Activated T-cell treated with anti-CD3 and anti-CD28 coated beads for 1 hour (primary cell): ENCODE data around the gene PKMYT1.

Source experiments
- DNase-seq: peaks from one replicate; pipeline ENCODE4 v3.0.0-alpha.2; 2020; ENCODE audit warnings: low read depth

The PKMYT1 gene

DNA sequence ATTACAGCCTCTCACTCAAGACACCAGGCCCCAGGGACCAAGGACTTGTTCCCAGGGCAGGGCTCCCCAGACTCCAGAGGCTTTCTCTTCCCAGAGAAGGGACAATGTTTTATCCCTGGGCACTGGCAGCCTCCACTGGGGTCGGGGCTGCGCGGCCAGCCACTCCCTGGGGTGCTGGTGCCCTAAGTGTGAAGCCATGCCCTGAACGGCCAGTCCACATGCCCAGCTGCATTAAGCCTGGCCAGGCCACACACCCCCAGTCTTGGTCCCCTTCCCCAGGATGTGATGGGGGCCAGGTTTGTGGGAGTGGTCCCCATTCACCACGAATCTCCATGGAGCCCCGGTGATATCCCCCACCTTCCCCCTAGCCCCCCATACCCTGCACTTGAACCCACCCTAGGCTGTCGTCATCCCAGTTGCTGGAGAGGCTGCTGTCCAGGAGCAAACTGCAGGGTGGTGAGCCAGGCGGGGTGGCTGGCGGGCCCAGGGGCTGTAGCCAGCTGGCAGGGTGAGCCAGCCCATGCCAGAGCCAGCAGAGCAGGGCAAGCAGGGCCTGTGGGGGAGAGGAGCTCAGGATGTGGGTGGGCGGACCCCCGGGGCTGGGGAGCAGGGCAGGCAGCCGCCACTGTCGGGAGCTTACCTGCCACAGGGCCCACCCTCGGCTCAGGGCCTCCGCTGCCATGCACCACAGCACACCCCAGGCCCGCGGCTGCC is 6.5 kb downstream of the PKMYT1 start:
- DNase-seq: no peak

DNA sequence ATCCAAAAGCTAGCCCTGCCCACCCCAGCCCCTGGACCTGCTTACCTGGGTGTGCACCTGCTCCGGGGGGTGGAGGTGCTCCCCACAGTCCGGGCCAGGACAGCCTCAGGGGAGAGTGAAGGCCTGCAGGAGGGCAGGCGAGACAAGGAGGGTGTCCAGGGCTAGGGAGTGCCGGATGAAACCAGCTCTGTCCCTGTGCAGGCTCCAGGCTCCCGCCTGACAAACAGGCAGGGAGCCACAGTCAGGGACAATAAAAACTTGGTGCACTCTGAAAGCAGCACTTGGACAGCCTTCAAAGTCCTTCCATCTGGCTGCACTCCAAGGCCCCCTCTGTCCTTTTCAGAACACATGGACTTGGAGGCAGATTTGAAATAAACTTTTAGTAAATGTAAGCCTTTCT is 7.2 kb downstream of the PKMYT1 start:
- DNase-seq: no peak

DNA sequence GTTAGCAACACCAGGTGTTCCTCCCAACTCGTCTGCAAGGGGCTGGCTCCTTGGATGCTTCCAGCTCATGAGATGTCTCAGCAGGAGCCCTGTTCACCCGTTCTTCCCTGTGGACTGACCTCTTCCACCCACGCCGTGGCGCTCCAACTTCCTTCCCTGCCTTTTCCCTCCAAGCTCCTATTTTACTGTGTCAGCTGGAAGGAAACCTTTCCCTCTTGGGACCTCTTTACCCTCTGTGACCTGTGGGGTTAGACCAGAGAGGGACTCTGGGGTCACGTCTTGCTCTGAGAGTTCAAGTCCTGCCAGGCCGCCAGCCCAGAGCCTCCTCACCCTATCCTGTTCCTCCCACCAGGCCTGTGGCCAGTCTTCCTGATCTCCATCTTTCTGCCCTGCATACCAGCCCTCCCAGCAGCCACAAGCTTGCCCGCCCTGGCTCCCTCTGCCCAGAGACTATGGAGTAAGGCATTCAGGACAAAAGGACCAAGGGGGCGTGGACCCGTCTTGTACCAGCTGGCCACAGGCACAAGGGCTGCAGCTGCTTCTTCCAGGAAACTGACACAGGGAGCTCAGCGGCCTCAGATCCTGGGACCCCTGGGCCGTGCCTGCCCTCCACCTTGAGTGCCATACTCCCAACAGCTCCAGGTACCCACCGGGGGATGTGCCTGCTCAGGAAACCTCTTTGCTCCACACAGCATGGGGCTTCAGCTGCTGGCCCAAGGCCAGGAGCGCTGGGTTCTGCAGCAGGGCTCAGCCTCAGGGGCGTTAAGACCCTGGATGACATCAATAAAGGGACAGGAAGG is 8.1 kb downstream of the PKMYT1 start:
- DNase-seq: no peak

DNA sequence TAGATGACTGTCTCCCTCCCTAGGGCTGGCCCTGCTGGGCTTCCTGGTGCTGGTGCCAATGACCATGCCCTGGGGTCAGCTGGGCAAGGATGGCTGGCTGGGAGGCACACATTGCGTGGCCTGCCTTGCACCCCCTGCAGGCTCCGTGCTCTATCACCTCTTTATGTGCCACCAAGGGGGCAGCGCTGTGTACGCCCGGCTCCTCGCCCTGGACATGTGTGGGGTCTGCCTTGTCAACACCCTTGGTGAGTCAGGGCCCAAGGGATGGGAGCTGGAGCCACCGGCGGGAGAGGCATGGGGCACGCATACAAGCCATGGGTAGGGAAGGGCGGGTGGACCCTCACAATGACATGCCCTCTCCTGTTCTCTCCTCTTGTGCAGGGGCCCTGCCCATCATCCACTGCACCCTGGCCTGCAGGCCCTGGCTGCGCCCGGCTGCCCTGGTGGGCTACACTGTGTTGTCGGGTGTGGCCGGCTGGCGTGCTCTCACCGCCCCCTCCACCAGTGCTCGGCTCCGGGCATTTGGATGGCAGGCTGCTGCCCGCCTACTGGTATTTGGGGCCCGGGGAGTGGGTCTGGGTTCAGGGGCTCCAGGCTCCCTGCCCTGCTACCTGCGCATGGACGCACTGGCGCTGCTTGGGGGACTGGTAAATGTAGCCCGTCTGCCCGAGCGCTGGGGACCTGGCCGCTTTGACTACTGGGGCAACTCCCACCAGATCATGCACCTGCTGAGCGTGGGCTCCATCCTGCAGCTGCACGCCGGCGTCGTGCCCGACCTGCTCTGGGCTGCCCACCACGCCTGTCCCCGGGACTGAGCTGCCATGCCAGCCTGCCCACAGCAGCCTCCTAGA is 8.9 kb downstream of the PKMYT1 start:
- DNase-seq: no peak

DNA sequence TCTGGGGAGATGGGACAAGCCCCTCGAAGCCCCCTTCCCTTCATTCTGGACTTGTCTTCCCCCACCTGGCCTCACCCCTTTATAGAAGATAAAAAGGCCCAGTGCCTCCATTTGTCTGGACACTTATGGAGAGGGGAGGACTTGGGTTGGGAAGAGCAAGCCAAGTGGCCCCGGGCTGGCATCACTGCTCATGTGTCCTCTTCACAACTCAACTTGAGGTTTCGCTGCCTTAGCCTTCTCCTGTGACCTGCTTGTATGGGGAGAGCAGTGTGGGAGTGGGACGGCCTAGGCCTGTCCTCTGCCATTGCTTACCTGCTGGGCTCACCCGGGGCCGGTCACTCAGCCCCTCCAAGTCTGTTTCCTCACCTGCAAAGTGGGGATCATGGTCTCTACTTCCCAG is 9.7 kb downstream of the PKMYT1 start:
- DNase-seq: no peak

DNA sequence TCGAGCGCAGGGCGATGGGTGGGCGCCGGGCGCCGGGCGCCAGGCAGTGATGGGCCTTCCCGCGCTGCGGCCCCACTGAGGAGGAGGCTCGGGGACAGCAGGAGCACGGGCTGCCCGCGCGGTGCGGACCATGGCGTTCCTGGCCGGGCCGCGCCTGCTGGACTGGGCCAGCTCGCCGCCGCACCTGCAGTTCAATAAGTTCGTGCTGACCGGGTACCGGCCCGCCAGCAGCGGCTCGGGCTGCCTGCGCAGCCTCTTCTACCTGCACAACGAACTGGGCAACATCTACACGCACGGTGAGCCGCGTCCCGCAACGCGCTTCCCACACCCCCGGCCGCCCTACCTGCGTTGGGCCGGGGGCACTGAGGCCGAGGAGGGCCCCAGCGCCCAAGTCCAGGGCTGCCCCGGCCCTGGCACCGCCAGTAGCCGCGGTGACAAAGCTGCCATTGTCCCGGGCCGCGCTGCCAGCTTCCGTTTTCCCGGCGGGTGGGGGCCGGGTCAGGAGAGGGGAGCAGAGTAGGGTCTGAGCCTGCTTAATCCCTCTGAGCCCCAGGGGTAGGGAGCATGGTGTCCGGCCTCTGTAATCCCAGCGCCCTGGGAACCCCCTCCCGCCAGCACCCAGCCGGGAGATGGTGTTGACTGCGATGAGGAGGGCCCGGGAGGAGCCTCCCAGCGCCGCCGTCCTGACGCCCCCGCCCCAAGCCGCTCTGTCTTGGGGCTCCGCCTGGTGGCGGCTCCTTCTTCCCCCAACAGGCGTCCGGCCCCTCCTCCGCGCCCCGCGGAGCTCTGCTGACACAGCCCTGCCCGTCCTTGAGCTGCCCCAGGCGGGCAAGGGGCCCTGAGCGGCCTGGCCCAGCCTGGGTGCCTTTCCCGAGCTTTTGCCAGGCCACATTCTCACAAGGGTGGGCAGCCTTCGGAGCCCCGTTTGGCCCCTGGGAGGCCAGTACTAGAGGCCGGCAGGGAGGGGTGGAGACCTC is 10.4 kb downstream of the PKMYT1 start:
- peak; percentile 40 for DNase-seq

DNA sequence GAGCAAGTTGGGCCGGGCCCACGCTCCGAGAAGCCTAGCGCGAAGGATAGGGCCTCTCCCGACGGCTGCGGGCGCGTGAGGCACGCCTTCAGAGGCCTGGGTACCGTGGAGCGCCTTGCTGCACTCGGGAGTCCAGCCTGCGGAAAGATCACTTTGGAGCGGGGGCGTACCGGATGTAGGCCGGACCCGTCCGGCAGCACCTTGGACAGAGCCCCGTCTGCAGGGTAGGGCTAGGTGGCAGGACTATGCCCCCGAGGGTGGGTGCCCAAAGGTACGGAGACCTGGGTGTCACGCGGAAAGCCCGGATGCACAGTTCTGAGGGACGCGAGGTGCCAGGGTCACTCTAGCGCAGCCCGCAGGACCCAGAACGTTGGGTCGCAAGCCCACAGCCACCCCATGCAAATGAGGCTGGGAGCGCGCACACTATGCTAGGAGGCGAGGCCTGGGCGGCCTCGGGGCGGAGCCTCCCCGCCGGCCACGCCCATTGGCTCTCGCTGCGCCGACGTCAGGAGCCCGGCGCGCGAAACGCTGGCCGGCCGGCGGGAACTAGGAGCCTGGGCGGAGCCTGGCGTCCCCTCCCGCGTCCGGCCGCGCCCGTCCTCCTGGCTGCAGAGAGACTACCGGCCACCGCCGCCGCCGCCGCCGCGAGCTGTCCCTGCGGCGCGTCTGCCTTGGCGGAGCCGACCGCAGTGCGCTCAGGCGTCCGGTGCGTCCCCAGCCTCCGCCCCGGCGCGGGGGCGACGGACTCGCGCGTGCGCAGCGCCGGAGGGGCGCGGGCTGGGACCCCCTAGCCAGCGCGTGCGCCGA is 11.3 kb downstream of the PKMYT1 start, which contains the start of gene PAQR4:
Gene PAQR4 (plus strand): TSS at position 611 of the 807 bp plus-strand sequence. CDS start 327 bp downstream, outside the sequence.
- peak; percentile 65 for DNase-seq

DNA sequence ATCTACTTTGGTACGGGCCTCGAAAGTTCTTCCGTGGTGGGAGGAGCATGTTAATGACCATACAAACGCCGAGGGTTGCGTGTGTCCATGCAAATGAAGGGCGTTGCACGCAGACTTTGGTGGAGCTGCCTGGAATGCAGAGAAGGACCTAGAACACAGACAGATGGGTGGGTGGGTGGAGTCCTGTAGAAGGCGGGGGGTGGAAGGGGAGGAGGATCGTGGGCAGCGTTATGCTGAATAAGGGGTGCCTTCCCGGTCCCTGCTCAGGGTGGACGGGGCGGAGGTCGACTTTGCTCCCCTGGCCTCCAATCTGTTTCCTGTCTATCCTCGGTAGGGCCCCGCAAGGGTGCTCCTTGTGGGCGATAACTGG is 11.9 kb downstream of the PKMYT1 start:
- DNase-seq: no peak

DNA sequence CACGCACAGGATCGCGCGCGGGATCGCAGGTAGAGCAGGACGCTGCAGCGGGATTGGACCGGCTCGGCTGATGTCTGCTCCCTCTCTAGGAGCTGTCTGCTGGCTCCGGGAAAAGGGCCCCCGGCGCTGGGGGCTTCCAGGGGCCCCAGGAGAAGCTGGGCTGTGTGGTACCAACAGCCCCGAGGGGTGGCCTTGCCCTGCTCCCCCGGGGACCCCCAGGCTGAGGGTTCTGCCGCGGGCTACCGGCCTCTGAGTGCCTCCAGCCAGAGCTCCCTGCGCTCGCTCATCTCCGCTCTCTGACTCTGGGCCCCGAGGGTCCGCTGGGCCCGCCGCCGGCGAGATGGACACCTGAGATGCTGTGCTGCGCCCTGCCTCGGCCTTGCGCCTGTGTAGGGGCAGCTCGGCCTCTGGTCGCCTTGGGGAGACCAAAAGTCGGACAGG is 12.5 kb downstream of the PKMYT1 start:
- no peak for DNase-seq

DNA sequence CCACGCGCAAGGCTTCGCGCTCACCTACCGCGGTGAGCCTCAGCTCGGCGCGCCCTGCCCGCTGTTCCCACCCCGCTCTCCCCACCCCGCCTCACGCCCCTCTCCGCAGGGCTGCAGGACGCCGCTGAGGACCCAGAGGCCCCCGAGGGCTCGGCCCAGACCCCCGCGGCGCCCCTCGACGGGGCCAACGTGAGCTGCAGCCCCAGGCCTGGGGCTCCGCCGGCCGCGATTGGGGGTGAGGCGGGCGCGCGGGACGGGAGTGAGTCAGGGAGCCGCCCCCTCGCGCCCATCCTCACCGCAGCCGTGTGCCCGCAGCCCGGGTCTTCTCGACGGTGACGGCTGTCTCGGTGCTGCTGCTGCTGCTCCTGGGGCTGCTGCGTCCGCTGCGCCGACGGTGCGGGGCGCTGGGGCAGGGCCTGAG is 13.0 kb downstream of the PKMYT1 start:
- no peak for DNase-seq

DNA sequence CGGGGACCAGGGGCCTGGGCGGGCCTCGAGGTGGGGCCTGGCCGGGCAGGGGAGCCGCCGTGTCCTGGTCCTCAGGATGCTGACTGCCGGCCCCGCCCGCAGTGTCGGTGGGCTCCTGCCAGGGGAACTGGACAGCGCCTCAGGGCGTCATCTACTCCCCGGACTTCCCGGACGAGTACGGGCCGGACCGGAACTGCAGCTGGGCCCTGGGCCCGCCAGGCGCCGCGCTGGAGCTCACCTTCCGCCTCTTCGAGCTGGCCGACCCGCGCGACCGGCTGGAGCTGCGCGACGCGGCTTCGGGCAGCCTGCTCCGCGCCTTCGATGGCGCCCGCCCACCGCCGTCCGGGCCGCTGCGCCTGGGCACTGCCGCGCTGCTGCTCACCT is 13.4 kb downstream of the PKMYT1 start:
- no peak for DNase-seq

DNA sequence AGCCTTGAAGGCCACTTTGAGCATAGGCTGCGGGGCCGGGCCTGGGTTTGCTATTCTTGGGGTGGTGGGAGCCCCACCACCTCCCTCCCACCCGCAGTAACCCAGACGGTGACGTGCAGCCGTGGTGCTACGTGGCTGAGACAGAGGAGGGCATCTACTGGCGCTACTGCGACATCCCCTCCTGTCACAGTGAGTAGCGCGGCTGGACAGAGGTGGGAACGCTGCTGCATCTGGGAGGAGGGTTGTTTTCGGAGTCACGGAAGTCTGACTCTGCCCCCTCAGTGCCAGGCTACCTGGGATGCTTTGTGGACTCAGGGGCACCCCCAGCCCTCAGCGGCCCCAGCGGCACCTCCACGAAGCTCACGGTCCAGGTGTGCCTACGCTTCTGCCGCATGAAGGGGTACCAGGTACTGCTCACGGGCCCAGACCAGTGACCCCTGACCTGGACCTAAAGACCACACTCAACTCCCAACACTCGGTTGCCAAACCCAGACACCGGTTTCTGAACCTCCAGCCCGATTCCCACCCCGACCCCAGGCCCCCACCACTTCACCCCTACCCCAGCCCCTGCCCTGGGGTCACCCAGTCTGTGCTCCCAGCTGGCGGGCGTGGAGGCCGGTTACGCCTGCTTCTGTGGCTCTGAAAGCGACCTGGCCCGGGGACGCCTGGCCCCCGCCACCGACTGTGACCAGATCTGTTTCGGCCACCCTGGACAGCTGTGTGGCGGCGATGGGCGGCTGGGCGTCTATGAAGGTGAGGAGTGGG is 14.0 kb downstream of the PKMYT1 start:
- no peak for DNase-seq

DNA sequence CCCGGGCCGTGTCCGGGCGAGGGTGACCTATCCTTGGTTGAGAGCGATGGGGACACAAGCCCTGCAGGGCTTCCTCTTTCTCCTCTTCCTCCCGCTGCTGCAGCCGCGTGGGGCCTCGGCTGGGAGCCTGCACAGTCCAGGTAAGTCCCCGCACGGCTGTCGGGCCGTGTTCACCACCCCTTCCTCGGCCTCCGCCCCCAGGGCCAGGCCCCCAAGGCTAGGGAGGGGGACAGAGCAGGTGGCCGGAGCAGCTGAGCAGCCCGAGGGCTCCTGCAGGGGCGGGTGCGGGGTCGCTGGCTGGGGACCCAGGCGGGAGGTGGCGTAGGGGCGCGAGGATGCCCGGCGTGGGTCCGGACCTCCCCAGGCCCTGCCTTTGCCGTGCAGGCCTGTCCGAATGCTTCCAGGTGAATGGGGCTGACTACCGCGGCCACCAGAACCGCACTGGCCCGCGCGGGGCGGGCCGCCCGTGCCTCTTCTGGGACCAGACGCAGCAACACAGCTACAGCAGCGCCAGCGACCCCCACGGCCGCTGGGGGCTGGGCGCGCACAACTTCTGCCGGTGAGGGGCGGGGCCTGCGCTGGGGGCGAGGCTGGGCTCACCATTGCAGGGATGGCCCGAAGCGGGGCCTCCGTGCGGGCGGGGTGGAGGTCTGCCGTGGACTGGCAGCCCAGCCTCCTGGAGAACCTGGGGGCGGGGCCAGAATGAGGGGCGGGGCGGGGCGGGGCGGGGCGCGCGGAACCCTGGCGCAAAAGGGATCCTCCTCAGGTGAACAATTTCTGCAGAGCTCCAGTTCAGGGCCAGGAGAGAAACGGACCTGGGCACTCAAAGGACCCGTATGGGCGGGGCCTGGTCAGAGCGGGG is 15.5 kb downstream of the PKMYT1 start:
- no peak for DNase-seq

DNA sequence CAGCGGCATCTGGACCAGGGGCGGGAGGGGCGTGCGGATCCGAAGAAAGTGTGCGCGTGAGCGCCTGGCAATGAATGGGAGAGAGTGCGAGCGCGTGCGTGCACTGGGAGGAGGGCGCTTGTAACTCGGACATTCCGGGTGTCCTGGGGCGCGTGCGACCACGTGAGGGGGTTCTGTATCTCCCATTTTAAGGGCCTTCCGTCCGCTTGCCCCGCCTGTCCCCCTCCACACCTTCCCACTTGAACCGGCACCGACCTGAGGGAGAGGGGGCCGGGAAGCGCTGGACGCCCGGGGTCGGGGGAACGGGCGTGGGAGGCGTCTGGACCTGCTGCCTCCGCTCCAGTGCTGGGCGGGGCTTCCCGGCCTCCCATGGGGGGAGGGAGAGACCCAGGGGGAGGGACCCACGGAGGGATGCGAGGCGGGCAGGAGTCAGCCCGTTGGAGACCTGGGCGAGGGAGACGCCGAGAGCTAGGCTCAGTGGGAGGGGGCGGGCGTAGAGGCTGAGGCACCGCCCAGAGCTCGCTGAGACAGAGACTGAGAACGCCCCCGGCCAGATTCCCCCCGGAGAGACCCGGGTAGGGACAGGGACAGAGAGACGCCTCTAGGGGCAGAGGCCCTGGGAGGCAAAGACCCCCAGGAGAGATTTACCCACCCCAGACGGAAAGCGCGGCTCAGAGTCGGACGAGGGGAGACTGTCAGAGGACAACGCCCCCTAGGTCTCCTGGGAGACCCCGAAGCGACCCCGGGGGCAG is 16.3 kb downstream of the PKMYT1 start, which contains the start of gene KREMEN2:
Gene KREMEN2 (plus strand): TSS at position 553 of the 752 bp plus-strand sequence. CDS start 246 bp downstream, outside the sequence.
- no peak for DNase-seq

DNA sequence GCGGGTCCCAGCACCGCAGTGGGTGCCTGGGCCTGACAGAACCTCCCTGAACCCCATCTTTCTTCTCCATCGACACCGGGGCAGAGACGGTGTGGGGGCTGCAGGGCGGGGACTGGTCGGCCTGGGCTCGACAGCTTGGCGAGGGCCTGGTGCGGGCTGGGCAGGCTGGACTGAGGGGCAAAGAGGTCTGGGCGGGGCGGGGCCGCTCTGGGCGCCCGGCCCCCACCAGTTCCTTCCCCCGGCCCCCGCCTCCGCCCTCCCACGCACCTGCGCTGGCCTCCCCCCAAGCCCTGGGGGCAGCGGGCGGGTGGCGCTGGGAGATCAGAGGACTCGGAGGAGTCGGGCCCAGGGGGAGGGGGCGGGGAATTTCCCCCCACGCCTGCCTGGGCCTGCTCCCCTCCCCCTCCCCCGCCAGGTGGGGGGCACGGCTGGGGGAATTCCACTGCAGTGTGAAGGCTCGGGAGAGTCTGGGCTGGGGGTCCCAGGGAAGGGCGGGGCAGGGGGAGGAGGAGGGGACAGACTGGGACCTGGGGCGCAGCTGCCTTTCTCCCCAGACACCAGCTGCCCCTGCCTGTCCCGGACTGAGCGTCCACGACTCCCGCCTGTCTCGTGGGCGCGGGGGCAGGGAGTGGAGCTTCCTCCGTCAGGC is 17.0 kb downstream of the PKMYT1 start:
- no peak for DNase-seq

DNA sequence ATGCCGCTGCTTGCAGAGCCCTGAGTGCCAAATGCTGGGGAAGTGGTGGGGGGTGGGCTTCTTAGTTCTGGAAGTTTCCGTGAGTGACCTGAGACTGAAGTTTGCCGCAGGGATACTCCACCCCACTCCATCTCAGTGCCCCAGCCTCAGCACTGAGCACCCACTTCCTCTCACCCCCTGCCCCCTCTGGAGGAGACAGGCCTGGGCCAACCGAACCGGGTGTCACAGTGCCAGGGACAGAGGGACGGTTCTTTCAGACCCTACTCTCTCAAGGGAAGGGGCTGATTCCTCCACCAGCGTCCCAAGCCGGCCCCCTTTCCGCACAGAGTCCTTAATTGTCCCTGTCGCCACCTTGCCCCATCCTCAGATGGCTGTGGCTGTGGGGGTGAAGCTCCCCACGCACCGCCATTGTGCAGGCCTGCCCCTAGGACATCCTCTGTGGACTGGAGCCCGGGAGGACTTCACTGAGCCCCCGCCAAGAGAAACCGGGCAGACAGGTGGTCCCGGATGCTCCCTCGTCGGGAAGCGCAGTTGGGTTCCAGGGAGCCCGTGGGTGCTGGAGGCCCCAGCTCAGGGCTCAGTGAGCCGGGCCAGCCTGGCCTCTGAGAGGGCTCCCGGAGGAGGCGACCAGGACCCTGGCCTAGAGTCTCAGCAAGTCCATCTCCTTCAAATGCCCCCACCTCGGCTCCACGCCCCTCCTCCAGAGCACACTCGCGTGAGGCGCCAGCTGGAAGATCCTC is 17.7 kb downstream of the PKMYT1 start:
- DNase-seq: no peak
